Thyroid gland (tissue), 4 donors: Measurements from ENCODE around the gene CAMTA1.

Experiments used
- CTCF ChIP-seq, 6 experiments: fragments of 200-600 bp in 3 of 6; fragments of 450-650 bp in 3 of 6; sonication (generic) in 3 of 6; IDR thresholded peaks; one replicate each; pipeline ENCODE4 v1.5.1; 2016 to 2019; ENCODE audit warnings: antibody characterized with exemption in 6 of 6, mild to moderate bottlenecking in 2 of 6, inconsistent platforms in 1 of 6, moderate library complexity in 1 of 6
- POLR2A ChIP-seq, 2 donors: fragments of 450-650 bp; IDR thresholded peaks; one replicate each; pipeline ENCODE4 v1.6.1; 2017; ENCODE audit warnings: antibody characterized with exemption in 2 of 2, mild to moderate bottlenecking in 2 of 2, moderate library complexity in 1 of 2

- TF ChIP-seq CTCF (IDR thresholded peaks at IDR 0.05): no peak
- TF ChIP-seq POLR2A (IDR thresholded peaks at IDR 0.05): no peak
These were observed 374.0 kb downstream of the CAMTA1 start for GRCh38 chr1:7159116-7159781.
